GM12878 (cell line): ENCODE measurements around the gene SYMPK. TPM values are rescaled to one million over a fixed set of nuclear protein-coding genes. Genes with fewer than 3 reads are reported as not detected.

Experiments used
- ATF7 ChIP-seq: fragments of 450-650 bp; IDR thresholded peaks from 2 replicates; pipeline ENCODE4 v1.6.1; 2016; ENCODE audit warnings: low read depth, mild to moderate bottlenecking
- CHD4 ChIP-seq: fragments of 200-600 bp; sonication (generic); IDR thresholded peaks from 2 replicates; pipeline ENCODE4 v1.6.1; 2016; ENCODE audit warnings: mild to moderate bottlenecking
- CTCF ChIP-seq, 3 experiments: IDR thresholded peaks in 2 of 3; conservative IDR thresholded peaks in 1 of 3; 2 replicates each; pipeline ENCODE4 v1.5.1; 2011; ENCODE audit warnings: low read depth in 3 of 3, low read length in 3 of 3, mild to moderate bottlenecking in 3 of 3, control low read depth in 2 of 3, moderate library complexity in 2 of 3, inconsistent platforms in 1 of 3, mixed read lengths in 1 of 3; ENCODE audit not compliant: control insufficient read depth in 2 of 3, insufficient read depth in 1 of 3; ENCODE audit errors: extremely low read depth in 1 of 3
- E2F4 ChIP-seq: IDR thresholded peaks from 2 replicates; pipeline ENCODE4 v1.6.1; 2012; ENCODE audit warnings: low read depth, low read length, improper control_type of control experiment
- ESRRA ChIP-seq: IDR thresholded peaks from 2 replicates; pipeline ENCODE4 v1.6.1; 2012; ENCODE audit warnings: mild to moderate bottlenecking, low read length, improper control_type of control experiment
- HCFC1 ChIP-seq: fragments of 150-350 bp; IDR thresholded peaks from 2 replicates; pipeline ENCODE4 v1.6.1; 2014; ENCODE audit warnings: low read length
- JUNB ChIP-seq: IDR thresholded peaks from 2 replicates; pipeline ENCODE4 v1.6.1; 2016; ENCODE audit warnings: antibody characterized with exemption, mild to moderate bottlenecking
- MLLT1 ChIP-seq: fragments of 450-650 bp; IDR thresholded peaks from 2 replicates; pipeline ENCODE4 v1.6.1; 2016; ENCODE audit warnings: mild to moderate bottlenecking
- MYB ChIP-seq: fragments of 150-350 bp; IDR thresholded peaks from 2 replicates; pipeline ENCODE4 v1.6.1; 2014; ENCODE audit warnings: mild to moderate bottlenecking, low read depth, low read length, borderline replicate concordance
- NFIC ChIP-seq: IDR thresholded peaks from 2 replicates; pipeline ENCODE4 v1.6.1; 2012; ENCODE audit warnings: low read depth, mild to moderate bottlenecking, inconsistent platforms, low read length, moderate library complexity
- NR2C2 ChIP-seq: IDR thresholded peaks from 2 replicates; pipeline ENCODE4 v1.6.1; 2011; ENCODE audit warnings: borderline replicate concordance, low read depth; ENCODE audit not compliant: control insufficient read depth, insufficient read length
- NR2F1 ChIP-seq: fragments of 450-650 bp; conservative IDR thresholded peaks from 2 replicates; pipeline ENCODE4 v1.6.1; 2017; ENCODE audit warnings: mild to moderate bottlenecking
- NRF1 ChIP-seq: conservative IDR thresholded peaks from 2 replicates; pipeline ENCODE4 v1.6.1; 2011; ENCODE audit warnings: mild to moderate bottlenecking, low read depth, low read length, improper control_type of control experiment
- PAX5 ChIP-seq: IDR thresholded peaks from 2 replicates; pipeline ENCODE4 v1.6.1; 2011; ENCODE audit warnings: low read depth, low read length, borderline replicate concordance
- PAX8 ChIP-seq: fragments of 450-650 bp; IDR thresholded peaks from 2 replicates; pipeline ENCODE4 v1.6.1; 2017; ENCODE audit warnings: mild to moderate bottlenecking, moderate library complexity
- PML ChIP-seq: IDR thresholded peaks from 2 replicates; pipeline ENCODE4 v1.6.1; 2012; ENCODE audit warnings: low read length, inconsistent platforms
- POLR2AphosphoS5 ChIP-seq: IDR thresholded peaks from 2 replicates; pipeline ENCODE4 v1.6.1; 2011; ENCODE audit warnings: mild to moderate bottlenecking, low read length, inconsistent platforms
- RFX5 ChIP-seq: IDR thresholded peaks from 2 replicates; pipeline ENCODE4 v1.6.1; 2011; ENCODE audit warnings: low read depth, low read length, improper control_type of control experiment
- RUNX3 ChIP-seq: IDR thresholded peaks from 2 replicates; pipeline ENCODE4 v1.6.1; 2012; ENCODE audit warnings: low read length, inconsistent platforms
- SREBF1 ChIP-seq: IDR thresholded peaks from 2 replicates; pipeline ENCODE4 v1.6.1; 2012; ENCODE audit warnings: mild to moderate bottlenecking, low read length
- SRF ChIP-seq, 2 experiments: IDR thresholded peaks; 2 replicates each; pipeline ENCODE4 v1.6.1; 2011; ENCODE audit warnings: low read depth in 2 of 2, low read length in 2 of 2, mild to moderate bottlenecking in 1 of 2, moderate library complexity in 1 of 2
- STAT1 ChIP-seq: fragments of 450-650 bp; conservative IDR thresholded peaks from 2 replicates; pipeline ENCODE4 v1.6.1; 2014; ENCODE audit warnings: antibody characterized with exemption, mild to moderate bottlenecking
- SUPT20H ChIP-seq: IDR thresholded peaks from 2 replicates; pipeline ENCODE4 v1.6.1; 2011; ENCODE audit warnings: low read depth, mild to moderate bottlenecking, low read length, moderate library complexity, borderline replicate concordance; ENCODE audit not compliant: control insufficient read depth
- TAF1 ChIP-seq: IDR thresholded peaks from 2 replicates; pipeline ENCODE4 v1.6.1; 2011; ENCODE audit warnings: mild to moderate bottlenecking, low read depth, low read length, borderline replicate concordance
- USF1 ChIP-seq: IDR thresholded peaks from 2 replicates; pipeline ENCODE4 v1.6.1; 2011; ENCODE audit warnings: borderline replicate concordance, low read depth, mild to moderate bottlenecking, moderate library complexity, mixed read lengths, low read length; ENCODE audit not compliant: insufficient read depth; ENCODE audit errors: extremely low read length
- ZBED1 ChIP-seq: IDR thresholded peaks from 2 replicates; pipeline ENCODE4 v1.6.1; 2016; ENCODE audit warnings: borderline replicate concordance
- ZSCAN29 ChIP-seq: fragments of 450-650 bp; IDR thresholded peaks from 2 replicates; pipeline ENCODE4 v1.6.1; 2017; ENCODE audit warnings: mild to moderate bottlenecking, moderate library complexity
- polyA plus RNA-seq, 11 experiments: library from polyadenylated mRNA; depleted of rRNA in 4 of 11; unstranded in 6 of 11; stranded (reverse) in 5 of 11; fragments of >200 nt; fragmentation: Nextera tagmentation in 4 of 11; fragmentation: Illumina TruSeq in 1 of 11; extraction: Ambion mirVana in 4 of 11; extraction: Trizol in 1 of 11; gene quantifications; 1 replicate in 1 of 11; 2 replicates in 10 of 11; pipeline versions ENCODE4 v1.2.1 to v1.2.3, GENCODE V29; 2011 to 2016; ENCODE audit warnings: inconsistent platforms in 2 of 11, missing spikeins in 2 of 11, low read depth in 1 of 11
- total RNA-seq, 4 experiments: library from RNA; depleted of rRNA in 3 of 4; stranded (reverse); fragments of >200 nt in 3 of 4; fragmentation: Illumina TruSeq in 1 of 4; extraction: Trizol in 1 of 4; gene quantifications; 2 replicates each; pipeline versions ENCODE4 v1.2.1 to v1.2.3, GENCODE V29; 2013 to 2021

Gene SYMPK
- total and polyA plus RNA-seq, 10 of the 15 experiments (the other 5 are each of a cell fraction or from before 2014, with no cell fraction given), result 0.49 to 109 (median 42.5) TPM

- TF ChIP-seq CTCF (IDR thresholded peaks at IDR 0.05 in 2 of 3, conservative IDR thresholded peaks at IDR 0.05 in 1 of 3; ENCODE audit: control insufficient read depth in 2 of 3, extremely low read depth in 1 of 3, insufficient read depth in 1 of 3, low read depth in 3 of 3, low read length in 3 of 3) (peak; percentile 74 to 88 (median 77)), SREBF1 (no peak), ZBED1 (no peak), CHD4 (no peak), STAT1 (no peak), JUNB (no peak), NFIC (no peak), HCFC1 (0 out of 2 replicates have a peak, but pooled peaks have one; percentile 11), SUPT20H (no peak), ESRRA (no peak), MLLT1 (0 out of 2 replicates have a peak, but pooled peaks have one; percentile 46), ATF7 (no peak), NR2F1 (no peak; the same call in 1 of the 2 replicates), TAF1 (no peak), E2F4 (peak; percentile 66), NR2C2 (no peak), RUNX3 (no peak), MYB (no peak), PAX8 (no peak), PML (no peak), NRF1 (no peak), PAX5 (no peak), POLR2AphosphoS5 (no peak), ZSCAN29 (no peak), USF1 (no peak), RFX5 (no peak), SRF (IDR thresholded peaks at IDR 0.05; ENCODE audit: low read depth in 2 of 2, low read length in 2 of 2) (no peak)
Measured at GRCh38 chr19:45779231-45780145, 83.5 kb downstream of the SYMPK start (continued).
